NCI-H1092 treated with DMSO at 0.1 percent for 48 hours (cell line): Measurements from ENCODE around the gene CDK6.

Experiments used
- DNase-seq: peaks from one replicate; lab custom pipeline; 2025; lab: John Stamatoyannopoulos, UW

The CDK6 gene

DNA sequence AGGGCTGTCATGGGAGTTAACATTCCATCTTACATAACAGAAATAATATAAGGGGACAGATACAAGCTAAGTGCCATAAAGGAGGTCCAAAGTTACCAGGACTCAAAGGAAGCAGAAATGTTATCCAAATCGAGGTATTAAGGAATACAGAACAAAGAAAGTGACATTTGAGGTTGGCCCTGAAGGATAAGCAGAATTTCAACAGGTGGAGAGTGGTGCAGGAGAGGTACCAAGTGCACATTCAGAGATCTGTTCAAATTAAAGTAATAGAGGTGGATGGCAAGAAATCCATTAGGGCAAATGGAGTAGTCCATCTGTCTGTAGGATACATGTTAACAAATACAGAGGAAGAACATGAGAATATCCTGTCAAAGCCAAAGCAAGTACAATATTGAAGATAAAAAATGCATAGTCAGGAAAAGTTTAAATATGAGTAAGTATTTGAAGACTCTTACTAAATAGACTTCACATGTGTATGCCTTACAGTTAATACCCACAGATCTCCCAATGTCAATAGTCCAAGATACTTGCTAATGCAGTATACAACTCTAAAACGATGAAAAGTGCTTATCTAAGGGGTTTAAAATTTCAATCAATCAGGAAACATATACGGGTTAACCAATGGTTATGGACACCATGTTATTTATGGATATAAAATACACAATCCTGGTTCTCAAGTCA is 10.0 kb downstream of the CDK6 start:
- DNase-seq = no peak

GRCh38 chr7:92824901-92825480 is 11.4 kb downstream of the CDK6 start:
- no peak for DNase-seq

- no peak for DNase-seq
Observed at GRCh38 chr7:92824450-92824849, 11.9 kb downstream of the CDK6 start.

DNA sequence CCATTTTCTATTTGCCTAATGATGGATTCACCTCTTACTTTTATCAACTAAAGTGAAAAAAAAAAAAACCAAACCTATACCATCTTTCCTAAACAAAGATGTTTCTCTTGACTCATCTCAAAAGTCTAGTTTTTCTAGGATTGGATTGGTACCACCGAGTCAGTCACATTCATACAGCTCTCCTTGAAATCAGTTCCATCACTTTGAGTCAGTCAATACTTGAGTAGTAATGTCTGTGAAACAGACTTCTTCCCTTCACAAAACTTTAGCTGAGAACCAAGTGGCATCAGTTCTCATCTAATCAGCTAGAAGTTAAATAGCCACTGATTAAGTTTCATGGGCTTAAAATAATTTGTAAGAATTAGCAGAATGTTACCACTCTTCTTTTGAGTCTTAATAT is 13.3 kb downstream of the CDK6 start:
- no peak for DNase-seq

DNA sequence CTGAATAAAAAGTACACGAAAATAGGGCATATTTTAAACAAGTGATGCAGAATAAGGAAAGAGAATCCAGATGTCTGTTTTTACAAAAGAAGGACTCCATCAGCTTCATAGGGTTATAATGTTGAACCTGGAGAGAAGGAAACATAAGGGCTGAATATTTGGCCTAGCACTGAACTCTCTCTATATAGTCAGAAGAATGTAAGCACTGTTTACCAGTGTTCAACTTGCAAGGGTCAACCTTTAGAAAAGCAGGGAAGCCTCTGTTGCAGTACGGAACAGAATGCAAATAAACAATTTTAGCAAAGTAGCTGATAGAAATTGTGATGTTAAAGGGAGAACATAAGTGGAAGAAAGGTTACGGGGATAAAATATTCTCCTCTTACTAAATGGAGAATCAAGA is 16.2 kb downstream of the CDK6 start:
- DNase-seq = no peak

GRCh38 chr7:92817398-92817797 is 19.0 kb downstream of the CDK6 start:
- no peak for DNase-seq

GRCh38 chr7:92815412-92815811 is 21.0 kb downstream of the CDK6 start:
- DNase-seq = no peak

GRCh38 chr7:92813390-92814024 is 22.9 kb downstream of the CDK6 start:
- DNase-seq = no peak

DNA sequence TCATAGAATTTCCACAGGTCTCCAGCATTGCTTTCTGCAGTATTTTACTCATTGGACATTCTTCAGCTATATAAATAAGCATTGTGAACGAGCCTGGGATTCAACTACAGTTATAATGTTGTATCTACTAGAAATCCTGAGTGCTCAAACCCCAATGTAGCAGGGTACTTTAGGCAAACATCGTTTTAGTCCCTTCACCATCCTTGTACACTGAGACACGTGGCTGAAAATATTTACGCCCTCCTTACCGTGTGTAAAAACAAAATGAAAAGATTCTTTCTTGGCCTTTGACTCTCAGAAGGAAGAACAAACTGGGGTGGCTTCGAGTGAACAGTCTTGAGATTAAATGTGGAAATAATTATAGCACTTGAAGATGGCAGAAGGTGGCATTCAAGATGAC is 25.2 kb downstream of the CDK6 start:
- DNase-seq = no peak

- no peak for DNase-seq
Observed at GRCh38 chr7:92809760-92810573, 26.4 kb downstream of the CDK6 start.

GRCh38 chr7:92809397-92809759 is 27.0 kb downstream of the CDK6 start:
- DNase-seq = no peak

DNA sequence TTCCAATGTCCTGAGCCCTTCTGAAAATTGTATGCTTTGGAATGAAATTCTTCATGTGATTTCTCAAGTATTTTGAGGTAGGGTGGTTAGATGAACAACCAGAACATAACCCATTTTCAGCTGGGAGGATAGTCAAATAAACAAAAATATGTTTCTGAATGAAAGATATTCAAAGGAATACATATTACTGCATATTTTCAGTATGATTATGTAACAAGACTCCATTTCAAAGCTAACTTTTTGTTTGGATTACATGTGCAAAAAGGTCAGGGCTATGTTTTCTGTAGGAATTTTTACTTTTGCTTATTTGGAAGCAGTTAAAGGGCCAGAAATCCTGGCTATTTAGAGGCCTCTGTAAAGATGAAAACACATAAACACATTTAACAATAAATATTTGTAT is 27.7 kb downstream of the CDK6 start:
- no peak for DNase-seq

DNA sequence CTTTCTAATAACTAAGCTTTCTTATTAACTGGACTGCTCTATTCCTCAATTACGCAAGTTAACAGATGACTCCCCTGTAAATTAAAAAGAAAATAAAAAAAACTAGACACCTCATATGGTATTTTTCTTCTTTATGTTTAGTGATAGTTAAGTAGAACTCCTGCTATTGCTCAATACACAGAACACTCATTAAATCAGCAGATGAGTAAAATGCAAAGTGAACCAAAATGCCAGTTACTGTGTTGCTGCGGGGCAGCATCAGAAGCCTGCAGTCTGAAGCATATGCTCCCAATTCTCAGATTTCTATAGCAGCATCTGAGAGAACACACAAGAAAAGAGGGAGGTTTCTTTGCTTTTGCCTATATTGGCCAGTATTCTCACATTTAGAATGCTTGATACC is 28.4 kb downstream of the CDK6 start:
- DNase-seq = no peak

DNA sequence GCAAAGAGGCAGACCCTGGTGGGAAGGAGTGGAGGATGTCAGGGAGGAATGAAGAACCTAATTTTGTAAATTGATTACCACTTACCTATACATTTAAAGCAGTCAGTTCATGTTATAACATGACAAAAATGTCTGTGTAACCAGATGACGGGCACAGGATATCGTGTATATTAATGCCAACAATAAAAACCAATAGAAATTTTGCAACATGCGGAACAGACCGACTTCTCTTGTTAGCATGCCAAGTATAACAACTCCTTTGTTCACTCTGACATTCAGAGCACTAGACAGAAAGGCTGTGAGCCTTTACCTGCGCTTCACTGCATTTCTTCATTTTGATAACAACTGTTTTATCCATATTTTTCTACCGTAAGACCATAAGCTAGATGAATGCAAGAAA is 29.9 kb downstream of the CDK6 start:
- DNase-seq = no peak

DNA sequence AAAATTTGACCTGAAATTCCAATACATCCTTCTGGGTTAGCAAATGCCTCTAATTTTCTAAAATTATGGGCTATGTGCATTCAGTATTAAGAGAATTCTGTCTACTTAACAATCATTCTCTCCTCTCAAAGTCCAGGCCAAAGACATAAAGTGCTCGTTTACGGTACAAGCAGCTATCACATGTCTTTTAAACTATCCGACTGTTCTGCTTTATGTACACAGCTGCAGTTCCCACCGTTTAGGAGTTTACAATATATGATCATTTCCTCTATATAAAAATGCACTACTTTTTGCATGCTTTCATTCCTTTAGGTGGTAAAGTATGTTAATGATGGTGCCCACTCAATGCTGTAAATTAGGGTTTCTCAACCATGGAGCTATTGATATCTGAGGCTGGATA is 34.0 kb downstream of the CDK6 start:
- DNase-seq = no peak

GRCh38 chr7:92799446-92800211 is 36.7 kb downstream of the CDK6 start:
- no peak for DNase-seq

DNA sequence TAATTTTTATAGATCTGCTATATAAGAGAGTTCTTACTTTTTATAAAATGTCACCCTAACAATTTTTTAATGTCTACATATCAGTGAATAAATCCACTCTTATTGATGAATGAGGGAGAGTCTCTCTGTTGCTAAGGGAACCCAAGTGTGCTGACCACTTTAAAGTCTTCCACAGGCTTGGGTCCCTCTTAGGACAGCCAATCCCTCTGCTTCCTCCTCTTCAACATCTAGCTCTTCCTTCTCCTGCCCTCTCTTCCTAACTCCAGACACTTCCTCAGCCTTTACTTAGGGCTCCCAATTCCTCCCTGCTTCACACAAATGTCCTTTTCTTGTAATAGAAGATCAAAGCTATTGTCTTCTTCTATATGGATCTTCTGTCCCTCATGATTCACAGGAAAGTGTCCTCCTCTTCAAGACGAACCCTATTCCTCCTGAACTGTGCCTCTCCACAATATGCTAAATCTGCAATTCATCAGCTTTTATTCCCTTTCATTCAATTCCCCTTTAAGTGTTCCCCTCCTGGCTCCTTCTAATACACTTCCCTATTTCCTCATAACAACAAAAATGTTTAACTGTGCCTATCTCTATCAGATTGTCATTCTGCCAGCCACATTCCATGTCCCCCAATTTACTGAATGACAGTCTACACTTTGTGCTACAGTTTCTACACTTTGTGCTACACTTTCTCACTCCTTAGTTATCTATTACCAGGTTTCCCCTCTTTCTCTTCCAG is 37.7 kb downstream of the CDK6 start:
- no peak for DNase-seq

DNA sequence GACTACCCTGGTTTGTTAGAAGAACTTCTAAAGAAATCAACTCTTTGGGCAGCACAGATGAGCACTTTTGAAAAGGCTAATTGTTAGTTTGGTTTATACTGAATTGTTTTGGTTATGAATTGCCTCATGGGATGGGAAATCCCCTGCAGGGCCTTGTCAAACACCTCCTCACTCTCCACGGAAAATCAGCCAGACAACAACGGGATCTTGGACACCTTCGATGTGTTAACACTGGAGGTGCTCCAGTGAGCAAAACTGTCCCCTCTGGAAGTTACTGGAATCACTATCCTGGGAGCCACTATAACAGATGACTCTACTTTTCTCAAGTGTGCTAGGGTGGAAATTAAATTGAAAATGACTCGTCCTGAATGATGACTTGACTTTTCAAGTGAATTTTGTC is 38.7 kb downstream of the CDK6 start:
- no peak for DNase-seq

- DNase-seq = no peak
Observed at GRCh38 chr7:92797284-92797683, 39.1 kb downstream of the CDK6 start.

DNA sequence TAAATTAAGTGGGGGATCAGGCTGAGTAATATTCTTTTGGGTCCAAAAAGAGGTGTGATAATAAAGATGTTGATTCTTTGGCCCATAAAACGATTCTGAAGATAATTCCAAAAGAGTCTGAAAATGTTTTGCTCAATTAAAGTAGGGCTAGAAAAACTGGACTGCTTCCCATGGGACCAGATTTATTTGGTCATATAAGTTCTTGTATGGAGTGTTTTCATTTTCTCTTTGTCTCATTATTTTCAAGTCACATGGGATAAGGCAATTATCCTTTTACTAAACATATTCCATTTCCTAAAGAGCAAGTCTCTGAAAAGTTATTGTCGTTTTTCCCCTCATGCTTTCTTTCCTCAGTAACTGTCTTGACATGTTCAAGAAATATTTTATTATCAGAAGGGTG is 41.5 kb downstream of the CDK6 start:
- no peak for DNase-seq

- DNase-seq = no peak
Observed at GRCh38 chr7:92794391-92794790, 42.0 kb downstream of the CDK6 start.
